Testis (tissue), 2 donors: Measurements from ENCODE around the gene ARHGEF7.
"Not testable (repeated sequence)": the region's sequence is repeated elsewhere in the genome, so short reads cannot be mapped to it uniquely, and the experiment has no call there.

Experiments
- POLR2A ChIP-seq: fragments of 450-650 bp; IDR thresholded peaks from one replicate; pipeline ENCODE4 v1.6.1; 2017; ENCODE audit warnings: antibody characterized with exemption, mild to moderate bottlenecking, moderate library complexity
- TF ChIP-seq, protein P1 (sequence below), 3 experiments: fragments of 450-650 bp in 2 of 3; fragments of 200-600 bp in 1 of 3; sonication (generic) in 1 of 3; IDR thresholded peaks; one replicate each; pipeline ENCODE4 v1.5.1; 2016 to 2019; ENCODE audit warnings: antibody characterized with exemption in 3 of 3, mild to moderate bottlenecking in 2 of 3, moderate library complexity in 1 of 3

GRCh38 chr13:111082769-111083168, 32.3 kb upstream of the ARHGEF7 start:
- TF ChIP-seq, protein P1, sequence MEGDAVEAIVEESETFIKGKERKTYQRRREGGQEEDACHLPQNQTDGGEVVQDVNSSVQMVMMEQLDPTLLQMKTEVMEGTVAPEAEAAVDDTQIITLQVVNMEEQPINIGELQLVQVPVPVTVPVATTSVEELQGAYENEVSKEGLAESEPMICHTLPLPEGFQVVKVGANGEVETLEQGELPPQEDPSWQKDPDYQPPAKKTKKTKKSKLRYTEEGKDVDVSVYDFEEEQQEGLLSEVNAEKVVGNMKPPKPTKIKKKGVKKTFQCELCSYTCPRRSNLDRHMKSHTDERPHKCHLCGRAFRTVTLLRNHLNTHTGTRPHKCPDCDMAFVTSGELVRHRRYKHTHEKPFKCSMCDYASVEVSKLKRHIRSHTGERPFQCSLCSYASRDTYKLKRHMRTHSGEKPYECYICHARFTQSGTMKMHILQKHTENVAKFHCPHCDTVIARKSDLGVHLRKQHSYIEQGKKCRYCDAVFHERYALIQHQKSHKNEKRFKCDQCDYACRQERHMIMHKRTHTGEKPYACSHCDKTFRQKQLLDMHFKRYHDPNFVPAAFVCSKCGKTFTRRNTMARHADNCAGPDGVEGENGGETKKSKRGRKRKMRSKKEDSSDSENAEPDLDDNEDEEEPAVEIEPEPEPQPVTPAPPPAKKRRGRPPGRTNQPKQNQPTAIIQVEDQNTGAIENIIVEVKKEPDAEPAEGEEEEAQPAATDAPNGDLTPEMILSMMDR (IDR thresholded peaks at IDR 0.05): not testable (repeated sequence)
- TF ChIP-seq POLR2A: not testable (repeated sequence)
